ENCODE data around the gene CAPRIN2. TPM values are rescaled to one million over a fixed set of nuclear protein-coding genes. Genes with fewer than 3 reads are reported as not detected.

The CAPRIN2 gene
- total and polyA plus RNA-seq, 2 experiments from 2014 or later = 36.5 to 41.3 TPM

DNA sequence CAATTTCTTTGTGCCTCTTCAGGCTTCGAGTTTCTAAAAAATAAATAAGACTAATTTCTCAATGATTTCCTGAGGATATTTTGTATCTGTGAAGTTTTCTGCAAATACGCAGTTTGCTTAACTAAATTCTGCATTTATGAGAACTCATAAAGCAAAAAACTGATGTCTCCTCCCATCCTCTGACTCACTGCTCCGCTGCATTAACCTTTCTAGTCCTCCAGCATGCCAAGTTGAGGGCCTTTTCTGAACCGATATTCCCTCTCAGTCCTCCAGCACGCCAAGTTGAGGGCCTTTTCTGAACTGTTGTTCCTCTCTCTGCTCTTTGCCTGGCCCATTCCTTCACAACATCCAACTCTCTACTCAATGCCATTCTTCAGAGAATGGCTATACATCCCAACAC, 62.3 kb downstream of the CAPRIN2 start:
- Histone ChIP-seq H3K4me1 (ENCODE audit: insufficient read depth) (peaks cover 24% of the 10 kb centered on the region), H2AFZ (no peak overlapping the region), H3K27me3 (ENCODE audit: insufficient read depth) (no peaks in the 10 kb centered on the region), H4K20me1 (replicated peaks; ENCODE audit: insufficient read depth) (peaks cover 9% of the 10 kb centered on the region), H3K79me2 (replicated peaks; ENCODE audit: insufficient read depth) (peaks cover 65% of the 10 kb centered on the region), H3K36me3 (ENCODE audit: insufficient read depth) (no peaks in the 10 kb centered on the region), H3F3A (replicated peaks; ENCODE audit: low read depth) (0 out of 2 replicates have a peak, but pooled peaks cover 3% of the 10 kb centered on the region), H3K4me2 (no peak overlapping the region), H3K9me2 (ENCODE audit: insufficient read depth) (no peaks in the 10 kb centered on the region), H3K4me3 (no peak overlapping the region), H3K27ac (ENCODE audit: low read depth) (no peak overlapping the region)
- no peak for DNase-seq (ENCODE audit: low spot score)
- Mint-ChIP-seq H3K4me1 (peaks cover 33% of the 10 kb centered on the region), H3K4me3 (no peak overlapping the region), H3K36me3 (ENCODE audit: low read depth) (no peaks in the 10 kb centered on the region), H3K27ac (no peak overlapping the region), H3K9me3 (no peaks in the 10 kb centered on the region), H3K27me3 (ENCODE audit: insufficient read depth, low read depth, poor library complexity) (peaks cover 7% of the 10 kb centered on the region)
- ATAC-seq = no peak
- TF ChIP-seq JUNB (IDR thresholded peaks at IDR 0.05; ENCODE audit: unreplicated experiment) (no peak), EZH2 (IDR thresholded peaks at IDR 0.05; ENCODE audit: low read depth, unreplicated experiment) (no peak), STAT1 (IDR thresholded peaks at IDR 0.05; ENCODE audit: unreplicated experiment) (no peak), NANOG (IDR thresholded peaks at IDR 0.05; ENCODE audit: borderline replicate concordance) (no peak), CREB1 (CRISPR knock-in tag; IDR thresholded peaks at IDR 0.05; ENCODE audit: low read depth) (no peak), POLR2AphosphoS5 (IDR thresholded peaks at IDR 0.05; ENCODE audit: low read depth) (no peak), ZNF114 (CRISPR knock-in tag; IDR thresholded peaks at IDR 0.05) (no peak), ZNF331 (CRISPR knock-in tag; IDR thresholded peaks at IDR 0.05; ENCODE audit: low read depth) (no peak)
- TF ChIP-seq, protein P1, sequence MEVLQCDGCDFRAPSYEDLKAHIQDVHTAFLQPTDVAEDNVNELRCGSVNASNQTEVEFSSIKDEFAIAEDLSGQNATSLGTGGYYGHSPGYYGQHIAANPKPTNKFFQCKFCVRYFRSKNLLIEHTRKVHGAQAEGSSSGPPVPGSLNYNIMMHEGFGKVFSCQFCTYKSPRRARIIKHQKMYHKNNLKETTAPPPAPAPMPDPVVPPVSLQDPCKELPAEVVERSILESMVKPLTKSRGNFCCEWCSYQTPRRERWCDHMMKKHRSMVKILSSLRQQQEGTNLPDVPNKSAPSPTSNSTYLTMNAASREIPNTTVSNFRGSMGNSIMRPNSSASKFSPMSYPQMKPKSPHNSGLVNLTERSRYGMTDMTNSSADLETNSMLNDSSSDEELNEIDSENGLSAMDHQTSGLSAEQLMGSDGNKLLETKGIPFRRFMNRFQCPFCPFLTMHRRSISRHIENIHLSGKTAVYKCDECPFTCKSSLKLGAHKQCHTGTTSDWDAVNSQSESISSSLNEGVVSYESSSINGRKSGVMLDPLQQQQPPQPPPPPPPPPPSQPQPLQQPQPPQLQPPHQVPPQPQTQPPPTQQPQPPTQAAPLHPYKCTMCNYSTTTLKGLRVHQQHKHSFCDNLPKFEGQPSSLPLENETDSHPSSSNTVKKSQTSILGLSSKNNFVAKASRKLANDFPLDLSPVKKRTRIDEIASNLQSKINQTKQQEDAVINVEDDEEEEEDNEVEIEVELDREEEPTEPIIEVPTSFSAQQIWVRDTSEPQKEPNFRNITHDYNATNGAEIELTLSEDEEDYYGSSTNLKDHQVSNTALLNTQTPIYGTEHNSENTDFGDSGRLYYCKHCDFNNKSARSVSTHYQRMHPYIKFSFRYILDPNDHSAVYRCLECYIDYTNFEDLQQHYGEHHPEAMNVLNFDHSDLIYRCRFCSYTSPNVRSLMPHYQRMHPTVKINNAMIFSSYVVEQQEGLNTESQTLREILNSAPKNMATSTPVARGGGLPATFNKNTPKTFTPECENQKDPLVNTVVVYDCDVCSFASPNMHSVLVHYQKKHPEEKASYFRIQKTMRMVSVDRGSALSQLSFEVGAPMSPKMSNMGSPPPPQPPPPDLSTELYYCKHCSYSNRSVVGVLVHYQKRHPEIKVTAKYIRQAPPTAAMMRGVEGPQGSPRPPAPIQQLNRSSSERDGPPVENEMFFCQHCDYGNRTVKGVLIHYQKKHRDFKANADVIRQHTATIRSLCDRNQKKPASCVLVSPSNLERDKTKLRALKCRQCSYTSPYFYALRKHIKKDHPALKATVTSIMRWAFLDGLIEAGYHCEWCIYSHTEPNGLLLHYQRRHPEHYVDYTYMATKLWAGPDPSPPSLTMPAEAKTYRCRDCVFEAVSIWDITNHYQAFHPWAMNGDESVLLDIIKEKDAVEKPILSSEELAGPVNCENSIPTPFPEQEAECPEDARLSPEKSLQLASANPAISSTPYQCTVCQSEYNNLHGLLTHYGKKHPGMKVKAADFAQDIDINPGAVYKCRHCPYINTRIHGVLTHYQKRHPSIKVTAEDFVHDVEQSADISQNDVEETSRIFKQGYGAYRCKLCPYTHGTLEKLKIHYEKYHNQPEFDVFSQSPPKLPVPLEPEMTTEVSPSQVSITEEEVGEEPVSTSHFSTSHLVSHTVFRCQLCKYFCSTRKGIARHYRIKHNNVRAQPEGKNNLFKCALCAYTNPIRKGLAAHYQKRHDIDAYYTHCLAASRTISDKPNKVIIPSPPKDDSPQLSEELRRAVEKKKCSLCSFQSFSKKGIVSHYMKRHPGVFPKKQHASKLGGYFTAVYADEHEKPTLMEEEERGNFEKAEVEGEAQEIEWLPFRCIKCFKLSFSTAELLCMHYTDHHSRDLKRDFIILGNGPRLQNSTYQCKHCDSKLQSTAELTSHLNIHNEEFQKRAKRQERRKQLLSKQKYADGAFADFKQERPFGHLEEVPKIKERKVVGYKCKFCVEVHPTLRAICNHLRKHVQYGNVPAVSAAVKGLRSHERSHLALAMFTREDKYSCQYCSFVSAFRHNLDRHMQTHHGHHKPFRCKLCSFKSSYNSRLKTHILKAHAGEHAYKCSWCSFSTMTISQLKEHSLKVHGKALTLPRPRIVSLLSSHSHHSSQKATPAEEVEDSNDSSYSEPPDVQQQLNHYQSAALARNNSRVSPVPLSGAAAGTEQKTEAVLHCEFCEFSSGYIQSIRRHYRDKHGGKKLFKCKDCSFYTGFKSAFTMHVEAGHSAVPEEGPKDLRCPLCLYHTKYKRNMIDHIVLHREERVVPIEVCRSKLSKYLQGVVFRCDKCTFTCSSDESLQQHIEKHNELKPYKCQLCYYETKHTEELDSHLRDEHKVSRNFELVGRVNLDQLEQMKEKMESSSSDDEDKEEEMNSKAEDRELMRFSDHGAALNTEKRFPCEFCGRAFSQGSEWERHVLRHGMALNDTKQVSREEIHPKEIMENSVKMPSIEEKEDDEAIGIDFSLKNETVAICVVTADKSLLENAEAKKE (CRISPR knock-in tag; IDR thresholded peaks at IDR 0.05) = no peak
- TF ChIP-seq, protein P2, sequence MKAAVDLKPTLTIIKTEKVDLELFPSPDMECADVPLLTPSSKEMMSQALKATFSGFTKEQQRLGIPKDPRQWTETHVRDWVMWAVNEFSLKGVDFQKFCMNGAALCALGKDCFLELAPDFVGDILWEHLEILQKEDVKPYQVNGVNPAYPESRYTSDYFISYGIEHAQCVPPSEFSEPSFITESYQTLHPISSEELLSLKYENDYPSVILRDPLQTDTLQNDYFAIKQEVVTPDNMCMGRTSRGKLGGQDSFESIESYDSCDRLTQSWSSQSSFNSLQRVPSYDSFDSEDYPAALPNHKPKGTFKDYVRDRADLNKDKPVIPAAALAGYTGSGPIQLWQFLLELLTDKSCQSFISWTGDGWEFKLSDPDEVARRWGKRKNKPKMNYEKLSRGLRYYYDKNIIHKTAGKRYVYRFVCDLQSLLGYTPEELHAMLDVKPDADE (IDR thresholded peaks at IDR 0.05) = no peak
- TF ChIP-seq, protein P3, sequence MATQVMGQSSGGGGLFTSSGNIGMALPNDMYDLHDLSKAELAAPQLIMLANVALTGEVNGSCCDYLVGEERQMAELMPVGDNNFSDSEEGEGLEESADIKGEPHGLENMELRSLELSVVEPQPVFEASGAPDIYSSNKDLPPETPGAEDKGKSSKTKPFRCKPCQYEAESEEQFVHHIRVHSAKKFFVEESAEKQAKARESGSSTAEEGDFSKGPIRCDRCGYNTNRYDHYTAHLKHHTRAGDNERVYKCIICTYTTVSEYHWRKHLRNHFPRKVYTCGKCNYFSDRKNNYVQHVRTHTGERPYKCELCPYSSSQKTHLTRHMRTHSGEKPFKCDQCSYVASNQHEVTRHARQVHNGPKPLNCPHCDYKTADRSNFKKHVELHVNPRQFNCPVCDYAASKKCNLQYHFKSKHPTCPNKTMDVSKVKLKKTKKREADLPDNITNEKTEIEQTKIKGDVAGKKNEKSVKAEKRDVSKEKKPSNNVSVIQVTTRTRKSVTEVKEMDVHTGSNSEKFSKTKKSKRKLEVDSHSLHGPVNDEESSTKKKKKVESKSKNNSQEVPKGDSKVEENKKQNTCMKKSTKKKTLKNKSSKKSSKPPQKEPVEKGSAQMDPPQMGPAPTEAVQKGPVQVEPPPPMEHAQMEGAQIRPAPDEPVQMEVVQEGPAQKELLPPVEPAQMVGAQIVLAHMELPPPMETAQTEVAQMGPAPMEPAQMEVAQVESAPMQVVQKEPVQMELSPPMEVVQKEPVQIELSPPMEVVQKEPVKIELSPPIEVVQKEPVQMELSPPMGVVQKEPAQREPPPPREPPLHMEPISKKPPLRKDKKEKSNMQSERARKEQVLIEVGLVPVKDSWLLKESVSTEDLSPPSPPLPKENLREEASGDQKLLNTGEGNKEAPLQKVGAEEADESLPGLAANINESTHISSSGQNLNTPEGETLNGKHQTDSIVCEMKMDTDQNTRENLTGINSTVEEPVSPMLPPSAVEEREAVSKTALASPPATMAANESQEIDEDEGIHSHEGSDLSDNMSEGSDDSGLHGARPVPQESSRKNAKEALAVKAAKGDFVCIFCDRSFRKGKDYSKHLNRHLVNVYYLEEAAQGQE (IDR thresholded peaks at IDR 0.05; ENCODE audit: unreplicated experiment) = no peak
